ENCODE data around the gene HLTF.

DNA sequence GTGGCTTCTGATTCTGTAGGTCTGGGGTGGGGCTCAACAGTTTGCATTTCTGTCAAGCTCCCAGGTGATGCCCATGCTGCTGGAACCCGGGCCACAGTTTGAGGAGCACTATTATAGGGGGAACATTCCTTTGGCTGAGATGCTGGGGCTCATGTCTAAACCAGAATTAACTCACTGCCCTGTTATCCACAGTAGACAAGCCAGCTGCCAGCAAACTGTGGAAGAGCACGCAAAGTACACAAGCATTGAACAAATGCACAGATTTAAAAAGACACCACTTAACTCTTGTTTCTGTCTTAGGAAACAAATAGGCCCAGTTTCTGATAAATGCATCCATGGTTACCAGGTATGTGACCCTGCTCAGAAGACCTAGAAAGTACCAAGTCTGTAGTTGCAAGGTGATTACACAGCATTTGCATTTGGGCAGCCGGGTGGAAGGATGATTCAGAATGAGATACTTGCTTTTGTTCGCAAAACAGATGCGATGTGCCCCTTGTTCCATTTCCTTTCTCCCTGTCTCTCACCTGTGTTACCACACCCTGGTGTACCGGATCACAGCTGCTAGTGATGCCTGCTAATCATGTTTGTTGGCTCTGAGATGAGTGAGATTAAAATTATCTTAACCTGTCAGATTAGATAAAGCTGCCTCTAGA is 82.6 kb downstream of the HLTF start:
- TF ChIP-seq, protein P1, sequence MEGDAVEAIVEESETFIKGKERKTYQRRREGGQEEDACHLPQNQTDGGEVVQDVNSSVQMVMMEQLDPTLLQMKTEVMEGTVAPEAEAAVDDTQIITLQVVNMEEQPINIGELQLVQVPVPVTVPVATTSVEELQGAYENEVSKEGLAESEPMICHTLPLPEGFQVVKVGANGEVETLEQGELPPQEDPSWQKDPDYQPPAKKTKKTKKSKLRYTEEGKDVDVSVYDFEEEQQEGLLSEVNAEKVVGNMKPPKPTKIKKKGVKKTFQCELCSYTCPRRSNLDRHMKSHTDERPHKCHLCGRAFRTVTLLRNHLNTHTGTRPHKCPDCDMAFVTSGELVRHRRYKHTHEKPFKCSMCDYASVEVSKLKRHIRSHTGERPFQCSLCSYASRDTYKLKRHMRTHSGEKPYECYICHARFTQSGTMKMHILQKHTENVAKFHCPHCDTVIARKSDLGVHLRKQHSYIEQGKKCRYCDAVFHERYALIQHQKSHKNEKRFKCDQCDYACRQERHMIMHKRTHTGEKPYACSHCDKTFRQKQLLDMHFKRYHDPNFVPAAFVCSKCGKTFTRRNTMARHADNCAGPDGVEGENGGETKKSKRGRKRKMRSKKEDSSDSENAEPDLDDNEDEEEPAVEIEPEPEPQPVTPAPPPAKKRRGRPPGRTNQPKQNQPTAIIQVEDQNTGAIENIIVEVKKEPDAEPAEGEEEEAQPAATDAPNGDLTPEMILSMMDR (IDR thresholded peaks at IDR 0.05) = no peak
- TF ChIP-seq POLR2A (IDR thresholded peaks at IDR 0.05) = no peak
